Measurements from ENCODE around the gene RPL10. TPM values are rescaled to one million over a fixed set of nuclear protein-coding genes. Genes with fewer than 3 reads are reported as not detected.

RPL10 gene
- total and polyA plus RNA-seq, 7 experiments from 2014 or later, result 2,926 to 7,439 (median 5,067) TPM

- ATAC-seq (no peak), DNase-seq (no peak)
- Histone ChIP-seq H3K27me3 (ENCODE audit: control insufficient read depth in 2 of 2, insufficient read depth in 2 of 2, low read length in 2 of 2) (no peaks in the 10 kb centered on the region), H3K9me3 (ENCODE audit: control insufficient read depth in 2 of 3, low read length in 3 of 3) (no peaks in the 10 kb centered on the region), H3K4me1 (ENCODE audit: control insufficient read depth in 2 of 2, insufficient read depth in 2 of 2, low read length in 2 of 2) (peaks cover 10 to 14% of the 10 kb centered on the region in 2 donors), H3K27ac (ENCODE audit: low read depth, low read length) (no peak overlapping the region), H3K4me3 (ENCODE audit: low read length) (no peak overlapping the region), H3K36me3 (ENCODE audit: control insufficient read depth in 2 of 3, insufficient read depth in 3 of 3, low read length in 3 of 3) (peaks cover 7 to 23% (median 11%) of the 10 kb centered on the region in 3 experiments)
- peak overlapping the region in 7 of 9 donors; percentile 30 to 100 (median 48) for H3K27ac Mint-ChIP-seq
- peaks cover 0 to 11% (median 0%) of the 10 kb centered on the region in 11 donors for H3K9me3 Mint-ChIP-seq
- intact Hi-C loops (cut with micrococcal nuclease), result no loop called here
- peaks cover 0 to 5% (median 0%) of the 10 kb centered on the region in 5 donors for H3K27me3 Mint-ChIP-seq
- CTCF ChIA-PET, result no interaction called here
- peaks cover 3 to 20% (median 16%) of the 10 kb centered on the region in 5 donors for H3K36me3 Mint-ChIP-seq
- POLR2A ChIA-PET, result interaction anchor here (1.0 to 6.8 kb wide), 3 partner anchors 10 to 40 kb away, joined by 3 to 77 read pairs (median 17); partner anchors contain the start of genes DNASE1L1, EMD and TAFAZZIN
- peaks cover 6 to 22% (median 14%) of the 10 kb centered on the region in 7 donors for H3K4me1 Mint-ChIP-seq
- peak overlapping the region in 6 of 10 donors; percentile 5 to 38 (median 24) for H3K4me3 Mint-ChIP-seq
Observed at GRCh38 chrX:154401045-154401799, 3.0 kb downstream of the RPL10 start.

- CTCF ChIA-PET, result no interaction called here
- peaks cover 3 to 20% (median 16%) of the 10 kb centered on the region in 5 donors for H3K36me3 Mint-ChIP-seq
- no peaks in the 10 kb centered on the region for H3K9me3 ChIP-seq (ENCODE audit: control insufficient read depth in 2 of 3, low read length in 3 of 3)
- no peak overlapping the region for H3K4me3 ChIP-seq (ENCODE audit: low read length)
- H3K27ac ChIP-seq (ENCODE audit: low read depth, low read length), result no peak overlapping the region
- ATAC-seq, result no peak
- POLR2A ChIA-PET, result interaction anchor here (1.0 to 6.8 kb wide), 2 partner anchors 9 to 22 kb away, joined by 3 to 77 read pairs; partner anchors contain the start of genes DNASE1L1, EMD and TAFAZZIN
- H3K27ac Mint-ChIP-seq, result peak overlapping the region in 3 of 9 donors; percentile 21 to 50 (median 25)
- no peak for DNase-seq
- H3K36me3 ChIP-seq (ENCODE audit: control insufficient read depth in 2 of 3, insufficient read depth in 3 of 3, low read length in 3 of 3), result peaks cover 7 to 23% (median 11%) of the 10 kb centered on the region in 3 experiments
- H3K9me3 Mint-ChIP-seq, result peaks cover 0 to 11% (median 0%) of the 10 kb centered on the region in 11 donors
- H3K4me3 Mint-ChIP-seq, result no peak overlapping the region
- no peaks in the 10 kb centered on the region for H3K27me3 ChIP-seq (ENCODE audit: control insufficient read depth in 2 of 2, insufficient read depth in 2 of 2, low read length in 2 of 2)
- peaks cover 6 to 22% (median 14%) of the 10 kb centered on the region in 7 donors for H3K4me1 Mint-ChIP-seq
- peaks cover 10 to 14% of the 10 kb centered on the region in 2 donors for H3K4me1 ChIP-seq (ENCODE audit: control insufficient read depth in 2 of 2, insufficient read depth in 2 of 2, low read length in 2 of 2)
- peaks cover 0 to 5% (median 0%) of the 10 kb centered on the region in 5 donors for H3K27me3 Mint-ChIP-seq
- intact Hi-C loops (cut with micrococcal nuclease), result no loop called here
Observed at GRCh38 chrX:154401918-154402621, 3.9 kb downstream of the RPL10 start.

DNA sequence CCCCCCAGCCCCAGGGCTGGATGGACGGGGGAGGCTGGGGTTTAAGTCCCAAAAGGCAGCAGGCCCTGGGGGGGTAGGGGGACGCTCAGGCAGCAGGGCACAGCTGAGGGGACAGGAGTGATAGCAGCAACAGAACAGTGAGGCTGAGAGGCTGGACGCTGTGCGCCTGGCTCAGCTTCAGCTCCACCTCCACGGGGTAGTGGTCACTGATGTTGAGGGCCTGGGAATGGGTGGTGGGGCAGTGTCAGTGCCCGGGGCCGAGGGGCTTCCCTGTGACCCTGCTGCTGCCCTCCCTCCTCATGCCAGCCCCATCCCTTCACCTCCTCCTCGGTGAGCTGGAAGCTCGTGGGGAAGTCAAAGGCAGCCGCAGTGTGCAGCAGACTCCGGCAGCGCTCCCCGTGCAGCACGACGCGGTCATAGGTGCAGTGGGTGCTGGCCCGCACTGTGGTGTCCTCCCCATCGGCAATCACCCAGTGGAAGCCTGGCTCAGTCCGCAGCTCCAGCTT lies 4.5 kb downstream of the RPL10 start:
- H3K4me3 Mint-ChIP-seq, result no peak overlapping the region
- H3K9me3 Mint-ChIP-seq, result peaks cover 0 to 11% (median 0%) of the 10 kb centered on the region in 11 donors
- Histone ChIP-seq H3K27ac (ENCODE audit: low read depth, low read length) (no peak overlapping the region), H3K9me3 (ENCODE audit: control insufficient read depth in 2 of 3, low read length in 3 of 3) (no peaks in the 10 kb centered on the region), H3K36me3 (ENCODE audit: control insufficient read depth in 2 of 3, insufficient read depth in 3 of 3, low read length in 3 of 3) (peaks cover 7 to 23% (median 11%) of the 10 kb centered on the region in 3 experiments), H3K4me1 (ENCODE audit: control insufficient read depth in 2 of 2, insufficient read depth in 2 of 2, low read length in 2 of 2) (peaks cover 10 to 14% of the 10 kb centered on the region in 2 donors), H3K4me3 (ENCODE audit: low read length) (no peak overlapping the region), H3K27me3 (ENCODE audit: control insufficient read depth in 2 of 2, insufficient read depth in 2 of 2, low read length in 2 of 2) (no peaks in the 10 kb centered on the region)
- intact Hi-C loops (cut with micrococcal nuclease), result no loop called here
- POLR2A ChIA-PET, result interaction anchor here (1.0 to 6.8 kb wide), 2 partner anchors 8 to 23 kb away, joined by 3 to 77 read pairs; partner anchors contain the start of genes DNASE1L1, EMD and TAFAZZIN
- H3K27me3 Mint-ChIP-seq, result peaks cover 0 to 5% (median 0%) of the 10 kb centered on the region in 5 donors
- CTCF ChIA-PET, result no interaction called here
- H3K27ac Mint-ChIP-seq, result peak overlapping the region in 2 of 9 donors; percentile 25 to 50
- DNase-seq (no peak), ATAC-seq (no peak)
- H3K4me1 Mint-ChIP-seq, result peaks cover 6 to 22% (median 14%) of the 10 kb centered on the region in 7 donors
- peaks cover 3 to 20% (median 16%) of the 10 kb centered on the region in 5 donors for H3K36me3 Mint-ChIP-seq

DNA sequence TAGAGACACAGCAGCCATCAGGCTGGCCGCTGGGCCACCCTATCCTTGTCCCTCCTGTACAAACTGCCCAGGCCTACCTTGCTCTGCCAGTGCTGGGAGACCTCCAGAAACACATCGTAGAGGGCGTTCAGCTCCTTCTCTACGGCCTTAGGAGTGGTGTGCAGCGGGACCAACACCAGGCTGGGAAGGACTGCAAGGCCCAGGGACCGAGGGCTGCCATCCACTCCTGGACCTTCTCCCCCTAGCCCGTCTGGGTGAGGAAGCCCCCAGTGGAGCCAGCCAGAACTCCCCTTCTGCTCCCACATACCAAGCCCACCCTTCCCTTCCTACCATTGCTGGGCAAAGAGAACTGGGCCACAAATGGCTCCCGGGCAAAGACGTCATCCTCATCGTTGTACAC lies 5.0 kb downstream of the RPL10 start:
- no peak for DNase-seq

GRCh38 chrX:154403858-154404257 lies 5.7 kb downstream of the RPL10 start:
- ATAC-seq, result no peak
- Mint-ChIP-seq H3K27me3 (no peaks in the 10 kb centered on the region), H3K36me3 (peaks cover under 1 to 13% (median 11%) of the 10 kb centered on the region in 5 donors), H3K9me3 (peaks cover 0 to under 1% (median 0%) of the 10 kb centered on the region in 11 donors), H3K4me1 (peaks cover 8 to 21% (median 13%) of the 10 kb centered on the region in 7 donors), H3K27ac (peak overlapping the region in 1 of 9 donors; percentile 43), H3K4me3 (no peak overlapping the region)
- peaks cover 10 to 14% of the 10 kb centered on the region in 2 donors for H3K4me1 ChIP-seq (ENCODE audit: control insufficient read depth in 2 of 2, insufficient read depth in 2 of 2, low read length in 2 of 2)
- no peak overlapping the region for H3K4me3 ChIP-seq (ENCODE audit: low read length)
- DNase-seq, result no peak
- H3K36me3 ChIP-seq (ENCODE audit: control insufficient read depth in 2 of 3, insufficient read depth in 3 of 3, low read length in 3 of 3), result peaks cover 7 to 19% (median 11%) of the 10 kb centered on the region in 3 experiments
- H3K27me3 ChIP-seq (ENCODE audit: control insufficient read depth in 2 of 2, insufficient read depth in 2 of 2, low read length in 2 of 2), result no peaks in the 10 kb centered on the region
- ChIA-PET CTCF (no interaction called here), POLR2A (no interaction called here)
- intact Hi-C loops (cut with micrococcal nuclease), result no loop called here
- H3K9me3 ChIP-seq (ENCODE audit: control insufficient read depth in 2 of 3, low read length in 3 of 3), result no peaks in the 10 kb centered on the region
- H3K27ac ChIP-seq (ENCODE audit: low read depth, low read length), result no peak overlapping the region

More for the DNA sequence above, 5.0 kb downstream of the RPL10 start:
- no peaks in the 10 kb centered on the region for H3K9me3 ChIP-seq (ENCODE audit: control insufficient read depth in 2 of 3, low read length in 3 of 3)
- no peak overlapping the region for H3K4me3 ChIP-seq (ENCODE audit: low read length)
- POLR2A ChIA-PET, result interaction anchor here (6.8 kb wide), 1 partner anchor 8 kb away, joined by 77 read pairs; the partner anchor contains the start of genes DNASE1L1 and TAFAZZIN
- H3K4me3 Mint-ChIP-seq, result no peak overlapping the region
- H3K27ac ChIP-seq (ENCODE audit: low read depth, low read length), result no peak overlapping the region
- H3K27ac Mint-ChIP-seq, result peak overlapping the region in 3 of 9 donors; percentile 24 to 52 (median 25)
- H3K27me3 ChIP-seq (ENCODE audit: control insufficient read depth in 2 of 2, insufficient read depth in 2 of 2, low read length in 2 of 2), result no peaks in the 10 kb centered on the region
- no peak for ATAC-seq
- peaks cover 0 to 2% (median 0%) of the 10 kb centered on the region in 5 donors for H3K27me3 Mint-ChIP-seq
- CTCF ChIA-PET, result no interaction called here
- peaks cover 0 to 8% (median 0%) of the 10 kb centered on the region in 11 donors for H3K9me3 Mint-ChIP-seq
- peaks cover 3 to 17% (median 16%) of the 10 kb centered on the region in 5 donors for H3K36me3 Mint-ChIP-seq
- H3K36me3 ChIP-seq (ENCODE audit: control insufficient read depth in 2 of 3, insufficient read depth in 3 of 3, low read length in 3 of 3), result peaks cover 7 to 23% (median 11%) of the 10 kb centered on the region in 3 experiments
- H3K4me1 Mint-ChIP-seq, result peaks cover 6 to 19% (median 12%) of the 10 kb centered on the region in 7 donors
- H3K4me1 ChIP-seq (ENCODE audit: control insufficient read depth in 2 of 2, insufficient read depth in 2 of 2, low read length in 2 of 2), result peaks cover 10 to 14% of the 10 kb centered on the region in 2 donors
- intact Hi-C loops (cut with micrococcal nuclease), result no loop called here

DNA sequence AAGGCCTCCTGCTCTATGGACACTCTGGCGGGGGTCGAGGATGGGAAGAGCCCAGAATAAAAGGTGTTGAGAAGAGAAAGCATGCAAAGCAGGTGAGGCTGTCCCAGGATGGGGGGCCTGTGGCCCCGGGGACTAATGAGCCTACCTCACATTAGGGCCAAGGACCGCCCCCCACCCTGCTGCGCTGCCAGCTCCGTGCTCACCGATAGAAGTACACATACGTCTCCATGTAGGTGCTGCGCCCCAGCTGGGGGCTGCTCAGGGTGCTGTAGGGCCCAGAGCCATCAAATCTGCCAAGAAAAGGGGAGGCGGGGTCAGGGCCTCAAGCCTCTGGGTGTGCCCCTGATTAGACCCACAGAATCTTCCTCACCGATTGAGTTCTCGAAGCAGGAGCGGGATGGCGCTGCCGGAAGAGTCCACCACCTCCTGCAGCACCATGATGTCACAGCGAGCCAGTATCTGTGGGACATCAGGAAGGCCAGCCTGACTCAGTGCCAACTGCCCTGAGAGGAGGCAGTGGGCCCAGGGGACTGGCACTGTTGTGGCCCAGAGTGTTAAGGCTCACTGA lies 6.5 kb downstream of the RPL10 start:
- CTCF ChIA-PET, result no interaction called here
- no peaks in the 10 kb centered on the region for H3K27me3 ChIP-seq (ENCODE audit: control insufficient read depth in 2 of 2, insufficient read depth in 2 of 2, low read length in 2 of 2)

More for the DNA sequence above, 6.5 kb downstream of the RPL10 start:
- no peak overlapping the region for H3K27ac Mint-ChIP-seq
- POLR2A ChIA-PET, result interaction anchor here (0.7 kb wide), 1 partner anchor 23 kb away, joined by 3 read pairs; no protein-coding TSS in a partner anchor
- H3K4me1 ChIP-seq (ENCODE audit: control insufficient read depth in 2 of 2, insufficient read depth in 2 of 2, low read length in 2 of 2), result peaks cover 4 to 6% of the 10 kb centered on the region in 2 donors
- ATAC-seq (no peak), DNase-seq (no peak)
- no peaks in the 10 kb centered on the region for H3K9me3 ChIP-seq (ENCODE audit: control insufficient read depth in 2 of 3, low read length in 3 of 3)
- H3K4me1 Mint-ChIP-seq, result peaks cover 2 to 14% (median 11%) of the 10 kb centered on the region in 7 donors
- H3K36me3 Mint-ChIP-seq, result peaks cover 0 to 6% (median 2%) of the 10 kb centered on the region in 5 donors
- H3K27me3 Mint-ChIP-seq, result no peaks in the 10 kb centered on the region
- intact Hi-C loops (cut with micrococcal nuclease), result no loop called here
- H3K4me3 ChIP-seq (ENCODE audit: low read length), result no peak overlapping the region
- no peak overlapping the region for H3K27ac ChIP-seq (ENCODE audit: low read depth, low read length)
- peaks cover 4 to 14% (median 11%) of the 10 kb centered on the region in 3 experiments for H3K36me3 ChIP-seq (ENCODE audit: control insufficient read depth in 2 of 3, insufficient read depth in 3 of 3, low read length in 3 of 3)
- H3K4me3 Mint-ChIP-seq, result no peak overlapping the region
- H3K9me3 Mint-ChIP-seq, result no peaks in the 10 kb centered on the region
